PC-3 (cell line): ENCODE data around the gene GOLGA6L2. TPM values are rescaled to one million over a fixed set of nuclear protein-coding genes. Genes with fewer than 3 reads are reported as not detected.
"Not testable (repeated sequence)": the region's sequence is repeated elsewhere in the genome, so short reads cannot be mapped to it uniquely, and the experiment has no call there.

ENCODE experiments used
- ATAC-seq: fragments of 200-7000 bp; cut with Tn5 transposase; 2 replicates; pipeline ENCODE4 v1.9.1; 2020; ENCODE audit warnings: mild to moderate bottlenecking, moderate library complexity
- BruUV-seq: library from RNA; stranded (reverse); fragments of 400-500 nt; replicated peaks from 2 replicates; lab custom pipeline; 2021; lab: Mats Ljungman, UMichigan
- CTCF ChIA-PET: fragments of 300-600 bp; sonication (Branson Sonifier 250); formaldehyde crosslinking; loops from one replicate; lab custom pipeline; 2022; ENCODE audit warnings: antibody characterized with exemption; lab: Charles Lee
- POLR2A ChIA-PET: fragments of 300-600 bp; sonication (Branson Sonifier 250); formaldehyde crosslinking; loops from one replicate; lab custom pipeline; 2022; ENCODE audit warnings: antibody characterized with exemption; ENCODE audit not compliant: unreplicated experiment; lab: Charles Lee
- DNase-seq: peaks from one replicate; pipeline ENCODE4 v3.0.0-alpha.2; 2015
- H2AFZ ChIP-seq: fragments of 300-600 bp; sonication (generic); 2 replicates; pipeline ENCODE4 v1.6.0; 2016; ENCODE audit warnings: antibody characterized with exemption, low read length
- H3F3A ChIP-seq: fragments of 300-600 bp; sonication (generic); one replicate; pipeline ENCODE4 v1.6.0; 2017; ENCODE audit warnings: antibody characterized with exemption, low read length, control low read depth, mild to moderate bottlenecking; ENCODE audit not compliant: unreplicated experiment
- H3K27ac ChIP-seq: fragments of 300-600 bp; sonication (generic); 2 replicates; pipeline ENCODE4 v1.5.1; 2016; ENCODE audit warnings: mild to moderate bottlenecking, low read length
- H3K27me3 ChIP-seq: fragments of 300-600 bp; sonication (generic); 2 replicates; pipeline ENCODE4 v1.6.1; 2016; ENCODE audit warnings: low read length, mixed read lengths
- H3K36me3 ChIP-seq: fragments of 300-600 bp; sonication (generic); 2 replicates; pipeline ENCODE4 v1.6.1; 2016; ENCODE audit warnings: low read depth, mixed run types, low read length, mixed read lengths
- H3K4me1 ChIP-seq: fragments of 300-600 bp; sonication (generic); 2 replicates; pipeline ENCODE4 v1.5.1; 2016; ENCODE audit warnings: low read length; ENCODE audit not compliant: insufficient read depth
- H3K4me2 ChIP-seq: fragments of 300-600 bp; sonication (generic); 2 replicates; pipeline ENCODE4 v1.6.0; 2016; ENCODE audit warnings: low read length
- H3K4me3 ChIP-seq: fragments of 300-600 bp; sonication (generic); 2 replicates; pipeline ENCODE4 v1.5.1; 2016; ENCODE audit warnings: mild to moderate bottlenecking, low read length, mixed read lengths
- H3K79me2 ChIP-seq: fragments of 300-600 bp; sonication (generic); 2 replicates; pipeline ENCODE4 v1.6.1; 2017; ENCODE audit warnings: low read length, mixed read lengths
- H3K9ac ChIP-seq: fragments of 300-600 bp; sonication (generic); 2 replicates; pipeline ENCODE4 v1.6.0; 2016; ENCODE audit warnings: mild to moderate bottlenecking, low read length
- H3K9me2 ChIP-seq: fragments of 300-600 bp; sonication (generic); replicated peaks from 2 replicates; pipeline ENCODE4 v1.6.1; 2016; ENCODE audit warnings: mixed run types, low read length, mixed read lengths
- H3K9me3 ChIP-seq: fragments of 300-600 bp; sonication (generic); 2 replicates; pipeline ENCODE4 v1.6.1; 2016; ENCODE audit warnings: low read length, mixed read lengths
- H4K20me1 ChIP-seq: fragments of 300-600 bp; sonication (generic); 2 replicates; pipeline ENCODE4 v1.6.1; 2016; ENCODE audit warnings: low read length, mixed read lengths
- CTCF ChIP-seq: fragments of 300-600 bp; sonication (generic); conservative IDR thresholded peaks from 2 replicates; pipeline ENCODE4 v1.5.1; 2017; ENCODE audit warnings: antibody characterized with exemption, low read depth, mild to moderate bottlenecking, low read length
- EZH2 ChIP-seq: fragments of 300-600 bp; sonication (generic); IDR thresholded peaks from one replicate; pipeline ENCODE4 v1.6.1; 2017; ENCODE audit warnings: antibody characterized with exemption, mild to moderate bottlenecking, low read length; ENCODE audit not compliant: unreplicated experiment
- EZH2phosphoT487 ChIP-seq: fragments of 300-600 bp; sonication (generic); IDR thresholded peaks from 2 replicates; pipeline ENCODE4 v1.6.1; 2018; ENCODE audit warnings: mild to moderate bottlenecking, antibody characterized with exemption, low read length, borderline replicate concordance
- intact Hi-C: fragments of 100-400 bp; cut with micrococcal nuclease; formaldehyde crosslinking; loops from 2 replicates; pipeline ENCODE4 v1.9.0; 2023
- total RNA-seq: library from RNA; depleted of rRNA; stranded (reverse); fragments of >200 nt; gene quantifications from 2 replicates; pipeline ENCODE4 v1.2.3, GENCODE V29; 2014

The GOLGA6L2 gene
- total RNA-seq, 1 experiment from 2014 or later, result not detected

- POLR2A ChIA-PET, result no interaction called here
- H3F3A ChIP-seq, result no peaks in the 10 kb centered on the region
- no peak for ATAC-seq
- TF ChIP-seq EZH2 (no peak), CTCF (no peak), EZH2phosphoT487 (no peak)
- H3K4me2 ChIP-seq, result no peak overlapping the region
- H2AFZ ChIP-seq, result no peak overlapping the region
- no peaks in the 10 kb centered on the region for H3K79me2 ChIP-seq
- no peak overlapping the region for H3K4me3 ChIP-seq
- no peaks in the 10 kb centered on the region for H4K20me1 ChIP-seq
- H3K36me3 ChIP-seq, result no peaks in the 10 kb centered on the region
- intact Hi-C loops, result no loop called here
- no peak overlapping the region for H3K27ac ChIP-seq
- BruUV-seq, result no TSS peak
- H3K27me3 ChIP-seq, result 0 out of 2 replicates have a peak, but pooled peaks cover 18% of the 10 kb centered on the region
- CTCF ChIA-PET, result no interaction called here
- H3K9ac ChIP-seq, result no peak overlapping the region
- H3K9me3 ChIP-seq, result no peaks in the 10 kb centered on the region
- no peaks in the 10 kb centered on the region for H3K4me1 ChIP-seq
- DNase-seq, result no peak
- no peaks in the 10 kb centered on the region for H3K9me2 ChIP-seq
Measured at GRCh38 chr15:23437673-23438072, 9.4 kb downstream of the GOLGA6L2 start.

DNA sequence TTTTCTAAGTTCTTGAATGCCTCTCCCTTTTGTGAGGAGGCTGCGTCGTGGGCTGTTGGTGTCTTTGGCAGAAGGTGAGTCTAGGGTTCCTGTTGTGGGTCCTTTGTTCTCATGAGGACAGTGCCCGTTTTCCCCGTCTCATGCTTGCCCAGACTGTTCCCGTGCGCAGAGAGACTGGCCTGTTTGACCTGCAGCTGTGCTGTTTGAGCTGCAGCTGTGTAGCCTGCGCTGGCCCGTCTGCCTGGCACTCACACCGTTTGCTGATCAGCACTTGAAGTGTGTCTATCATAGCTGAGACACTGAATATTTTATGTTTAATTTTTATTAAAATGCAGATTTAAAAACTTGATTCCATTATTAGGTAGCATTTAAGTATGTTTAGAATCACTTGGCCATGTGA is 9.9 kb downstream of the GOLGA6L2 start:
- no peaks in the 10 kb centered on the region for H3K79me2 ChIP-seq
- no peaks in the 10 kb centered on the region for H3K9me2 ChIP-seq
- ChIA-PET CTCF (no interaction called here), POLR2A (no interaction called here)
- no peak overlapping the region for H3K27ac ChIP-seq
- intact Hi-C loops, result no loop called here
- H2AFZ ChIP-seq, result no peak overlapping the region
- no peak overlapping the region for H3K4me3 ChIP-seq
- H3K9ac ChIP-seq, result no peak overlapping the region
- no peaks in the 10 kb centered on the region for H3K9me3 ChIP-seq
- 0 out of 2 replicates have a peak, but pooled peaks cover 18% of the 10 kb centered on the region for H3K27me3 ChIP-seq
- ATAC-seq, result no peak
- no peak for DNase-seq
- H3K36me3 ChIP-seq, result no peaks in the 10 kb centered on the region
- no peaks in the 10 kb centered on the region for H4K20me1 ChIP-seq
- H3K4me1 ChIP-seq, result no peaks in the 10 kb centered on the region
- no TSS peak for BruUV-seq
- no peaks in the 10 kb centered on the region for H3F3A ChIP-seq
- TF ChIP-seq EZH2 (no peak), EZH2phosphoT487 (no peak)
- no peak overlapping the region for H3K4me2 ChIP-seq

DNA sequence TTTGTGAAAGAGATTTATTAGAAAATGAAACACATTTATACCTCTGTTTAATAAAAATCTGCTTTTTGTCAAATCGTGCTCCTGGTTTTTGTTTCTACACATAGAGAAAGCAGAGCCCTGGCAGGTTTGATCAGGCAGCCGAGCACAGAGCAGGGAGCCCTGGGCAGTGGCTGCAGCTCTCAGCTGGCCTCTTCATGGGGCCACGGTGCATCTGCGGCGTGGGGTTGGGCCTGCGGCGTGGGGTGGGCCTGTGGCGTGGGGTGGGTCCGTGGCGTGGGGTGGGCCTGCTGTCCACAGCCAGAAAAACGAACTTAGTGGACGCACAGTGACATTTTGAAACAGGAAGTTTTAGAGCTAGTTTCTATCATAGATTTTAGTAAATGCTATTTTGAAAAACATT is 10.6 kb downstream of the GOLGA6L2 start:
- intact Hi-C loops, result no loop called here
- no peak for TF ChIP-seq EZH2
- no peak for TF ChIP-seq EZH2phosphoT487
- TF ChIP-seq CTCF, result no peak
- H3K36me3 ChIP-seq, result no peaks in the 10 kb centered on the region
- H3K9me3 ChIP-seq, result no peaks in the 10 kb centered on the region
- ChIA-PET POLR2A (no interaction called here), CTCF (no interaction called here)
- H3K4me1 ChIP-seq, result no peaks in the 10 kb centered on the region
- ATAC-seq (no peak), DNase-seq (no peak)
- H3K9me2 ChIP-seq, result no peaks in the 10 kb centered on the region
- no peak overlapping the region for H3K4me2 ChIP-seq
- H3K9ac ChIP-seq, result no peak overlapping the region
- BruUV-seq, result no TSS peak
- 0 out of 2 replicates have a peak, but pooled peaks cover 17% of the 10 kb centered on the region for H3K27me3 ChIP-seq
- no peaks in the 10 kb centered on the region for H3F3A ChIP-seq
- H4K20me1 ChIP-seq, result no peaks in the 10 kb centered on the region
- H3K4me3 ChIP-seq, result no peak overlapping the region
- H3K79me2 ChIP-seq, result no peaks in the 10 kb centered on the region
- H3K27ac ChIP-seq, result no peak overlapping the region
- no peak overlapping the region for H2AFZ ChIP-seq

- not testable (repeated sequence) for ATAC-seq, H2AFZ ChIP-seq, H3K27me3 ChIP-seq
Measured at GRCh38 chr15:23434699-23435098, 12.3 kb downstream of the GOLGA6L2 start.

DNA sequence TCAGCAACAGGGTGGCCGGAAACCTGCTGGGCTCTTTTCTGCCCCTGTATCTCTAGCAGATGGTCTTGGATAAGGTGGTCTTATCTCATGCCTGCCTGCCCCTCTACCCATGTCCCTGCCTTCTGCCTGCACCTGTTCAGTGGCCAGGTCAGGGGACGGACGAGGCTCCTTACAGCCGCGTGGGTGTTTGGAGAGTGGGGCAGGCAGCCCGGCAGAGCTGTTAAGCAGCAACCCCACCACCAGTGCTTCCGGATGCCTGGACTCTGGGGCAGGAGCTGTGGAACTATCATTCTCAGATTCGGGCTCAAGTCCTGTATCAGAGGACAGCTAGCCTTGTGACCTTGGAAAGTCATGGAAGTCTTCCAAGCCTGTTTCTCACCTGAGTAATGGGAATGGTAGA is 21.7 kb downstream of the GOLGA6L2 start:
- H3K79me2 ChIP-seq, ATAC-seq, intact Hi-C loops, POLR2A ChIA-PET, H3K4me1 ChIP-seq, H3K4me3 ChIP-seq, H2AFZ ChIP-seq, DNase-seq, H3K36me3 ChIP-seq, H4K20me1 ChIP-seq, H3K9me2 ChIP-seq, H3K4me2 ChIP-seq, CTCF ChIA-PET, H3K27ac ChIP-seq, H3F3A ChIP-seq, H3K27me3 ChIP-seq, H3K9me3 ChIP-seq, H3K9ac ChIP-seq, BruUV-seq: not testable (repeated sequence)

More at GRCh38 chr15:23434699-23435098, 12.3 kb downstream of the GOLGA6L2 start:
- H3K4me1 ChIP-seq, DNase-seq, H3K36me3 ChIP-seq, H3K79me2 ChIP-seq, POLR2A ChIA-PET, H3F3A ChIP-seq, H4K20me1 ChIP-seq, H3K9me2 ChIP-seq, intact Hi-C loops, H3K4me2 ChIP-seq, H3K9ac ChIP-seq, H3K27ac ChIP-seq, CTCF ChIA-PET, H3K9me3 ChIP-seq, H3K4me3 ChIP-seq, BruUV-seq: not testable (repeated sequence)
